Right lung (tissue), 5 donors: Measurements from ENCODE around the gene USF1. TPM values are rescaled to one million over a fixed set of nuclear protein-coding genes. Genes with fewer than 3 reads are reported as not detected.
"Not testable (repeated sequence)": the region's sequence is repeated elsewhere in the genome, so short reads cannot be mapped to it uniquely, and the experiment has no call there.

Source experiments
- DNase-seq, 2 donors: peaks; one replicate each; pipeline ENCODE4 v3.0.0-alpha.2; 2013
- polyA plus RNA-seq, 5 donors: library from polyadenylated mRNA; unstranded; fragments of 120-200 nt; gene quantifications; one replicate each; pipeline versions ENCODE4 v1.2.1 to v1.2.3, GENCODE V29; 2013; ENCODE audit warnings: inconsistent platforms in 1 of 5, low replicate concordance in 1 of 5; ENCODE audit not compliant: insufficient read length in 5 of 5, insufficient read depth in 1 of 5

The USF1 gene
- polyA plus RNA-seq, 5 donors: 63.8 to 67.7 (median 64.3) TPM

GRCh38 chr1:160993544-160994193 lies 52.1 kb downstream of the USF1 start:
- peak in 1 of 2 donors; percentile 71 for DNase-seq

- not testable (repeated sequence) for DNase-seq
These were observed 53.7 kb downstream of the USF1 start for GRCh38 chr1:160992036-160992435.

Other genes starting within 250 kb of the USF1 start
- under 1 TPM; 0.18 to 0.56 (median 0.44) TPM for gene LY9, start 249.8 kb downstream of the USF1 start, polyA plus RNA-seq
- gene CD244, start 183.1 kb downstream of the USF1 start, polyA plus RNA-seq: under 1 TPM; 0.28 to 0.97 (median 0.71) TPM
- 1 to 10 TPM in 2 of 5 donors, under 1 TPM in 3; 0.38 to 1.6 (median 0.74) TPM for gene ITLN1, start 160.8 kb downstream of the USF1 start, polyA plus RNA-seq
- under 1 TPM in 1 of 5 donors, not detected in 4; 0.22 TPM for gene ITLN2, start 91.2 kb downstream of the USF1 start, polyA plus RNA-seq
- gene F11R, start 24.8 kb downstream of the USF1 start, polyA plus RNA-seq: 100 to 1,000 TPM in 1 of 5 donors, 10 to 100 TPM in 4; 76.0 to 110 (median 86.2) TPM
- 10 to 100 TPM; 32.7 to 51.5 (median 49.5) TPM for gene TSTD1, start 7.0 kb downstream of the USF1 start, polyA plus RNA-seq
- gene ARHGAP30, start 23.9 kb upstream of the USF1 start, polyA plus RNA-seq: 1 to 10 TPM; 2.8 to 4.7 (median 3.9) TPM
- gene NECTIN4, start 43.6 kb upstream of the USF1 start, polyA plus RNA-seq: 10 to 100 TPM in 2 of 5 donors, 1 to 10 TPM in 3; 7.3 to 11.9 (median 9.1) TPM
- gene KLHDC9, start 52.4 kb upstream of the USF1 start, polyA plus RNA-seq: 1 to 10 TPM; 3.8 to 8.0 (median 5.2) TPM
- gene PFDN2, start 72.1 kb upstream of the USF1 start, polyA plus RNA-seq: 10 to 100 TPM; 51.4 to 67.6 (median 53.5) TPM
- gene NIT1, start 72.1 kb upstream of the USF1 start, polyA plus RNA-seq: 10 to 100 TPM; 40.9 to 46.1 (median 42.5) TPM
- 10 to 100 TPM; 49.2 to 56.6 (median 50.4) TPM for gene DEDD, start 86.7 kb upstream of the USF1 start, polyA plus RNA-seq
- gene UFC1, start 108.0 kb upstream of the USF1 start, polyA plus RNA-seq: 100 to 1,000 TPM; 147 to 175 (median 155) TPM
- gene USP21, start 113.5 kb upstream of the USF1 start, polyA plus RNA-seq: 10 to 100 TPM; 42.7 to 56.3 (median 49.4) TPM
- 10 to 100 TPM; 39.9 to 59.3 (median 45.1) TPM for gene PPOX, start 120.4 kb upstream of the USF1 start, polyA plus RNA-seq
- 10 to 100 TPM; 31.7 to 48.1 (median 41.5) TPM for gene B4GALT3, start 131.5 kb upstream of the USF1 start, polyA plus RNA-seq
- gene ADAMTS4, start 153.1 kb upstream of the USF1 start, polyA plus RNA-seq: 1 to 10 TPM; 1.8 to 2.8 (median 2.2) TPM
- gene NDUFS2, start 156.4 kb upstream of the USF1 start, polyA plus RNA-seq: 100 to 1,000 TPM; 146 to 165 (median 156) TPM
- gene FCER1G, start 169.3 kb upstream of the USF1 start, polyA plus RNA-seq: 10 to 100 TPM; 14.3 to 23.8 (median 18.1) TPM
- gene APOA2, start 177.7 kb upstream of the USF1 start, polyA plus RNA-seq: 10 to 100 TPM in 1 of 5 donors, not detected in 4; 59.7 TPM
- 10 to 100 TPM; 10.1 to 12.4 (median 11.6) TPM for gene TOMM40L, start 180.1 kb upstream of the USF1 start, polyA plus RNA-seq
- under 1 TPM; 0.51 to 0.99 (median 0.88) TPM for gene NR1I3, start 192.2 kb upstream of the USF1 start, polyA plus RNA-seq
- 1 to 10 TPM in 2 of 5 donors, under 1 TPM in 3; 0.68 to 1.4 (median 0.91) TPM for gene PCP4L1, start 212.8 kb upstream of the USF1 start, polyA plus RNA-seq